NCI-H524 treated with DMSO at 0.1 percent for 48 hours (cell line): ENCODE results near the gene TTC28.

Source experiments
- DNase-seq: peaks from one replicate; lab custom pipeline; 2025; lab: John Stamatoyannopoulos, UW

Gene TTC28

GRCh38 chr22:28021998-28022660 is 657.5 kb downstream of the TTC28 start:
- no peak for DNase-seq

- peak; percentile 40 for DNase-seq
These were observed 658.3 kb downstream of the TTC28 start for GRCh38 chr22:28021116-28021997.

DNA sequence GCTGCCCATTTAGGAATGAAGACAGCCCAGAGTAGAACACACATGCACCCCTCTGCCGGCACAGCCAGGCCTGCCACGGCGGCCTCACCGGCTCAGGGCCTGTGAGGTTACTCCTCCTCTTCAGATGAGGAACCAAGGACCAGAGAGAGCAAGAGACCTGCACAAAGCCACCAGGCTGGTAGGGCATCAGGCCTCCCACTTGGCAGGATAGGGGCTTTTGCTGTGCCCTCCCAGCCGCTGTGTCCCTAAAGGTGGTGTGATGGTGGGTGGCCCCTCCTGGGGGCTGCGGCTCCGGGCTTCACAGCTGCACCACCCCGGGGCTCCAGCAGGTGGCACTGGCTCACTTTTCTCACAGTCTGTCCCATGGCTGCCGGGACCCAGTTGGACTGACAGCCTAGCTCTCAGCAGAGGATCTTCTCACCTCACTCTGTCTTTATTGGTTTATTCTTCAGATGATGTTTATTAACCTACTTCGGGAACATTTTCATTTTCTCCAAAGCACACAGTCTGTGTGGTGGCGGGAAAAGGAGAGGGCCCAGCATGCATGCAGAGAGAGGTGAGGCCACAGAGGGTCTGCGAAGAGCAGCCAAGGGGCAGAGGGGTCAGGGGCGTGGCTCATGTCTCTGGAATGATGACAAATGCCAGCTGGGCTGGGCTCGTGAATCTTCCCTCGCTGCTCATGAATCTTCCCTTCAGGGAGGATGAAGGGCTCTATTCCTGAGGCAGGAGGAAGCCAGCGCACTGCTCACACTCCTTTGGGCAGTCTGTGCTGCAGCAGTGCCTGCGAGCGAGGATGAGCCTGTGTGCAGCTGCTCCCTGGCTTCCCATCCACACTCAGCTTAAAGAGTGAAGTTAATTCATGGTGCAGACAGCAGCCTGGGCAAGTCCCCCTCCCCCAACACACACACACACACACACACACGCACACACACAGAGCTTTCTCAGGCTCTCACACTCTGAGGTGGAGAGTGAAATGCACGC is 659.5 kb downstream of the TTC28 start:
- DNase-seq = peak; percentile 48

GRCh38 chr22:28019360-28019759 is 660.3 kb downstream of the TTC28 start:
- no peak for DNase-seq

DNA sequence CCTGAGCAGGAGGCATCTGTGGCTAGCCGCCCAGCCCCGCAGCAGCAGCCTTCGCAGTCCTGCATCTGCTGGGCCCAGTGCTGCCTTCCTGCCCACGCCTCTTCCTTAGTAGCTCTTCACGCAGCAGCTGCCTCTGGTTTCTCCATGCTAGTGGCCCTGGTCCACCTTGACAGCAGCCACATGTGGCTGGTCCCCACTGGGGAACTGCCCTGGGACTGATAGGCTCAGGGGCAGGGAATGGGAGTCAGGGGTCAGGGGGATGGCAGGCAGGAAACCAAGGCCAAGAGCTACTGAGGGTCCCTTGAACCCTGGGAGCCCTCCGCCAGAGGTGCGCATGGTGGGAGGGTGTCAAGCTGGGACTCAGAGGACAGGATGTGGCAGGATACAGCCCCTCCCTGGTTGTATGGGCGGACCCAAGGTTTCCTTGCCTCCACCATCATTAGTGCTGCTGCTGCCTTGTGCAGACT is 661.1 kb downstream of the TTC28 start:
- DNase-seq = no peak

DNA sequence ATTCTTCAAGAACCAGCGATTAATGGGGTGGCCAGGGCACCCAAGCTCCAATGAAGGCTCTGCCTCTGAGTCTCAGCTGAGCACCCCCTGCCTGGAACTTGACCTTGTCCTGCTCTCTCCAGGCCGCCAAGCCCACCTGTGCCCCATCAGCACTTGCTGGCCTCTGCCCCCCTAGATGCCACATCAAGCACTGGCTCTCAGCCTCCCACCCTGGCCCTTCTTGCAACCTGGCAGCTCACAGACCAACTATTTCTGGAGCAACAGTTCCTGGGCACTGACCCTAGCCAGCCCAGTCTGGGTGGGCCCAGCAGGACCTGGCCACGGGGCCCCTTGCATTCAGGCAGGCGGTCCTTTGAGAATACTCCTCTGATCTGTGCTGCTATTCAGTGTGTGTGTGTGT is 661.8 kb downstream of the TTC28 start:
- no peak for DNase-seq

DNA sequence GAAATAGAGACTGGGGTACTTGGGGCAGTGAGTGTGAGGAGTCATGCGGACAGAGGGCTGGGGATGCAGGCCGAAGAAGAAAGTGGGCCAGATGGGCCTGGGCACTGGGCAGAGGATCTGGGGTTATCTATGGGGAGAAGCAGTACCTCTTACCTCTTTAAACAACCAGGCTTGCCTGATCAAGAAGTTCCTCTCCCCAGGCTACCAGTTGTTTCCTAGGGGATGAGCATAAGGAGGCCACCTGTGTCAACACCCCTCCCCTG is 662.2 kb downstream of the TTC28 start:
- DNase-seq = no peak

DNA sequence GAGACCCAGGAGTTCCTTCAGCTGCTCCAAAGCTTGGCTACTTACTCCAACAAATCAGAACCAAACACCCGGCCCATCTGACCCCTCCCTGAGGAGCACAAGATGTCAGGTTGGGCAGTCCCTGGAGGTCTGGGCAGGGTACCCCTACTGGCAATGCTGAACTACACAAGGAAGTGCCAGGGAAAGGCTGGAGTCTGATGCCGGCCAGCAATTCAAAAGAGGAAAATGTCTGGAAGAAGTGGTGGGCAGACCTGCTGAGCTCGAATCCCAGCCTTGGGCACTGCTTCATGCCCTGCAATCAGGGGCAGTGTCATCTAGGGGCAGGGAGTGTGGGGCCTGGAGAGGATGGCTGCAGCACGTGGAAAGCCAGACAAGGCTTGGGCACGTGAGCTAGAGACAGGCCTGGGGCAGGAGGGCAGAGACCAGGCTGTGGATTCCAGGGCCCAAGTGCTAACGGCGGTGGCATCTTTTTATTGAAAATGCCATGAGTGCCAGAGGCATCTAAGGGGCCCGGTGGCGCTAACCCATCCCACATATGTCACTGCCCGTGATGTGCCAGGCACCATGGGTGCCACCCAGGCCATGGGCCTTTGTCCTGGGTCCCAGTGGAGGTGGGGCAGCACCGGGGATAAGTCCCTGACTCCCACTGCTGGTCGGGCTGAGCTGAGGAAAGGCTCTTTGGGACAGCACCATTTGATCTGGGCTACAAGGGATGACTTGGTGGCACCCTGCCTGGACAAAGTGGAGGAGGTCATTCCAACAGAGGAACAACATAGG is 662.7 kb downstream of the TTC28 start:
- DNase-seq = no peak

DNA sequence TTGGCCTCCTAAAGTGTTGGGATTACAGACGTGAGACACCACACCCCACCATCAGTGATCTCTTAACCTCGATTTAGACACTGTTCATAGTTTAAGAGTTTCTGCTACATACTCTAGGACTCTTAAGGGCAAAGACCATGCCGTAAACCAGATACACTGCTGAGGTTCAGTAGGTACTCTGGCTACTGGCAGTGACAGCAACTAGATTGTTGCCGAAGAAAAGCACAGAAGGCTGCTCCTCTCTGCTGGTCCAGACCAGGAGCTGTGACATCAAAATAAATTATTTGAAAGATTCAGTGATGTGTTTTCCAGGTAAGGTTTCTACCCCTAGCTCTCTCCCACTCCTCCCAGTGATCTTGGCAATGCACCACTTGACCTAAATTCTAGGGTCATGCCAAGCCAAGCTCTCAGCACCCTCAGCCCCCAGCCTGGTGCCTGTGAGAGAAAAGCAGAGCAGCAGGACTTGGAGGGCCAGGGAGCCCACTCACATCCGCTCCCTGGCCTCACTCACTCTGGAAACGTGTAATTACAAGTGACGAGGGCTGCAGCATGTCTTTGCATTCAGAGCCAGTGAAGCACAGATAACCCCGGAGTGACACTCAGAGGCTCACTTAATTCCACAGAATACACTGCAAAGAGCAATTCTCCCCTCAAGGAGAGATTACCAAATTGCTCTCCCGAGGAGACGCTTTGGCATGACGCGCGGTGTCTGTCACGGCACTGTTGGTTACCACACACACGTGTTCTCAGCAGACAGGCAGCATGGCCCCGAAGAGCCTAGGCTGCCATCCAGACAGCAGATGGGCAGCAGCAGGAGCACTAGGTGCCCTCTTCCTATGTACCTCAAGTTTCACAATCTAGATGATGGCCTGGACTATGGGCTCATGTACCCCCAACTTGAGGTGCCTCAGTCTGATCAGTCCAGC is 663.7 kb downstream of the TTC28 start:
- DNase-seq = no peak

- DNase-seq = no peak
These were observed 664.6 kb downstream of the TTC28 start for GRCh38 chr22:28015046-28015425.

GRCh38 chr22:28014211-28015045 is 665.2 kb downstream of the TTC28 start:
- DNase-seq = no peak

DNA sequence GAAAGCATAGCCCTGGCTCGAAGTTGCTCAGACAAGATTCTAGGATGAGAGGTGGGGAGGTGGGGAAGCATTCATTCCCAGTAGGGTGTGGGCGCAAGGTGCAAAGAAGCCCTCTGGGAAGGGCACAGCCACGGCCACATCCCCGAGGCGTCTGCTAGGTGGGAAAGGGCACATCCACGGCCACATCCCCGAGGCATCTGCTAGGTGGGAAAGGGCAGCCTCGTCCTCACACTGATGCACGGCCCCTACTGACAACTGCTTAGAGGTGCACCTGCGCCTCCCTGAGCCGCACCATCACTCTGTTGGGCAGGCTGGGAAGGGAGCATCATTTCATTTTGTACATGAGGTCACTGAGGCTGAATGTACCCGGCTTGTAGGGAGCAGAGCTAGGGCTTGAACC is 666.0 kb downstream of the TTC28 start:
- no peak for DNase-seq

GRCh38 chr22:28012832-28013460 is 666.7 kb downstream of the TTC28 start:
- no peak for DNase-seq

DNA sequence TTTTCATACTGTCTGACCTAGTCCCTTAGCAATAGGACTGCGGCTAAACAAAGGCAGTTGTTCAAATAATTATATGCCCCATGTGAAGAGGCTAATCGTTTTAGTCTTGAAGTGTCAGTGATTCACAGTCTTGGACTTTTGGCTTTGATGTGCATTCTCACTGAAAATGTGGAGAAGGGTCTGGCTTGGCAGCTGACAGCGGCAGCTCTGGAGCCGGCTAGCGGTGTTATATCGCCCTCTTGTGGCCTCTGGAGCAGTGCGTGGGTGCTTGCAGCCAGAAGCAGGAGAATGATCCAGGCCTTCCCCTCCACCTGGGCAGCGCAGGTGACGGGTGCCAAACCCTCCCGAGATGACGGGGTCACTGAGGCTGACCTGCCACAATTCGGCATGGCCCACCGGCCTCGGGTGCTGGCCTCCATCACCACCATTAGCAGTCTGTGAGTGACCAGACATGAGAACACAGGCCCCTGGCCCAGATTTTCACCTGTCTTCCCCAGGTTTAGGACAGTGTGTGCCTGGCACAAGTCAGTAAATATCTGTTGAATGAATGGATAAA is 670.3 kb downstream of the TTC28 start:
- no peak for DNase-seq

DNA sequence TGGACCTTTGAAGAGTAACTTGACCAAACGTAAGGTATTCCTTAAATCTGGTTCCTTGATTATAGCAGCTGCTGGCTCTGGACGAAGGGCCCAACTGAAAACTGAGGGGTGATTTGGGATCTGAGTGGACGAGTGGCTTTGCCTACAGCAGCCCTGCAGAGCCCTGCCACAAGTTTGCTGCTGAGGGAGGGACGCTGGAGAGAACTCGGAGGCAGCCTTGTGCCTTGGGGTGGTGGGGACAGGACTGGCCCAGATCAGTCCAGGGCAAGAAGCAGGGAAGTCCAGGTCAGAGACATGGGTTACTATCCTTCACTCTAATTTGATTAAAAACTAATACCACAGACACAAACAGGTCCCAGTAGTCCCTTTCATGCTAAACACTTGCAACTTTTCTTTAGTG is 671.0 kb downstream of the TTC28 start:
- no peak for DNase-seq

GRCh38 chr22:28008056-28008455 is 671.6 kb downstream of the TTC28 start:
- DNase-seq = no peak

DNA sequence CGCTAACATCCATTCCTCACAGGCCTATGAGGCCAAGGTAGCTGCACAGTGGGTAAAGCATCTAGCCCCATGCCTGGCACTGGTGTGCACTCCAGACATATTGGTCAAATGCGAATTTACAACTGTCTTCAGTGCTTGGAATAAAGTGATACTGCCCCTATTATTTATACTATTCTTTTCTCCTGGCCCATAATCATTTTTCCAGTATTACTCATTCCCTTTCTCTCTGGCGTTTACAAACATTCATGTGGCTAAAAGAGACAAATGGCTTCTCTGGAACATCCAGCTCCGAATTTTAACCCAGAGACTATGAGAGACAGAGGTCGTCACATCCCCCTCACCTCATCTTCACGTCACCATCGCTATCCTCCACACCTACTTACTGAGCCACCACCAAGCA is 673.4 kb downstream of the TTC28 start:
- no peak for DNase-seq

DNA sequence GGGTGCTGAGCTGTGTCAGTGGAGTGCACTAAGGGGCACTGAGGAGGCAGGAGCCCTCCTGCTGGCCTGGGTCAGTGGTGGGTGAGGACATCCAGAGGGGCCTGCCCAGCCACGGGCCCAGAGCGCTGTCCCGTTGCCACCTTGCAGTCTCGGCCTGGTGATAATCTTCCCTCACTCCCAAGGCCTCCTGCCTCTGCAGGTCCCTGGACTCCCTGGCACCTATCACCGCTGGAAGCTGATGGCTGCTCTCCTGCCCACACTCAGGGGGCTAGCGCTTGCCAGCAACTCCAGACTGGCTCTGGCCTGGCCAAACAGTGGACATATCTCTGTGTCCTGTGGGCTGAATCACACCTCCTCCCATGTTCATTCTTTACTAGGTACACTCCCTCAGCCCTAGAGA is 674.1 kb downstream of the TTC28 start:
- no peak for DNase-seq

DNA sequence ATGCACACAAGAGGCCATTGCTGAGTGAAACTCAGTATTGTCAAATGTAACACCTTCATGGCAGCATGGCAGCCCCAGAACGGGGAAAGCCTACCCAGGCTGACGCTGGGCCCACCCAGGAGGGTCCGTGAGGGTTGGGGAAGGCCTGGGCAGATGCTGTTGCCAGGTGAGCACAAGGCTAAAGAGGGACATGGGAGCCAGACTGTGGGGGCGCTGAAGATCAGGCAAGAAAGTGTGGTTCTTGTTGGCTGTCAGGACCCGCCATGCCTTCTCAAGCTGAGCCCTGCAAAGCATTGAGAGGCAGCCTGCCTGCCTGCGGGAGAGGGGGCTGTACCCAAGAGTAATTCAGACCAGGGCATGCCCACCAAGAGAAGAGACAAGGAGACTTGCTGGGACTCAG is 675.6 kb downstream of the TTC28 start:
- DNase-seq = no peak
